ENCODE data around the gene C2. TPM values are rescaled to one million over a fixed set of nuclear protein-coding genes. Genes with fewer than 3 reads are reported as not detected.

The C2 gene
- total RNA-seq, 4 donors from 2014 or later = 2.7 to 4.9 (median 3.6) TPM

MicroRNA genes within 50 kb of the gene (microRNA counts, 767-probe panel; counts per million panel counts)
- microRNA hsa-miR-1236 = 356 to 448 counts per million in 2 donors

Small RNA genes within 50 kb of the gene (microRNA-seq; reads per million reads assigned to microRNA genes)
- 0 reads per million in 2 donors for gene MIR1236 (ENCODE audit: borderline replicate concordance in 2 of 2)

Other genes starting within 250 kb of the C2 start
- gene LY6G5C, start 246.7 kb upstream of the C2 start, total RNA-seq = 1 to 10 TPM in 2 of 4 donors, not detected in 2; 1.3 to 3.2 TPM
- gene ABHD16A, start 224.4 kb upstream of the C2 start, total RNA-seq = 10 to 100 TPM; 39.2 to 82.9 (median 57.5) TPM
- not detected for gene LY6G6F, start 220.9 kb upstream of the C2 start, total RNA-seq
- not detected for gene LY6G6D, start 212.4 kb upstream of the C2 start, total RNA-seq
- not detected for gene LY6G6C, start 206.0 kb upstream of the C2 start, total RNA-seq
- gene MPIG6B, start 204.3 kb upstream of the C2 start, total RNA-seq = not detected
- gene DDAH2, start 198.4 kb upstream of the C2 start, total RNA-seq = 10 to 100 TPM; 10.6 to 24.2 (median 15.4) TPM
- gene CLIC1, start 191.2 kb upstream of the C2 start, total RNA-seq = 10 to 100 TPM; 20.9 to 41.3 (median 26.3) TPM
- 1 to 10 TPM in 3 of 4 donors, under 1 TPM in 1; 0.35 to 7.8 (median 1.6) TPM for gene MSH5, start 187.7 kb upstream of the C2 start, total RNA-seq
- gene SAPCD1, start 165.1 kb upstream of the C2 start, total RNA-seq = not detected
- 1 to 10 TPM; 2.0 to 7.8 (median 4.7) TPM for gene VWA7, start 150.4 kb upstream of the C2 start, total RNA-seq
- 100 to 1,000 TPM in 1 of 4 donors, 10 to 100 TPM in 3; 39.2 to 102 (median 67.4) TPM for gene VARS1, start 132.0 kb upstream of the C2 start, total RNA-seq
- gene LSM2, start 120.8 kb upstream of the C2 start, total RNA-seq = 10 to 100 TPM; 25.1 to 43.7 (median 32.9) TPM
- 1 to 10 TPM; 1.1 to 7.1 (median 3.5) TPM for gene HSPA1L, start 112.4 kb upstream of the C2 start, total RNA-seq
- gene HSPA1A, start 112.2 kb upstream of the C2 start, total RNA-seq = 100 to 1,000 TPM in 2 of 4 donors, 10 to 100 TPM in 2; 85.8 to 205 (median 111) TPM
- 100 to 1,000 TPM in 2 of 4 donors, 10 to 100 TPM in 2; 71.5 to 178 (median 112) TPM for gene HSPA1B, start 100.0 kb upstream of the C2 start, total RNA-seq
- gene NEU1, start 64.9 kb upstream of the C2 start, total RNA-seq = 10 to 100 TPM; 20.8 to 42.7 (median 38.1) TPM
- gene SLC44A4, start 48.7 kb upstream of the C2 start, total RNA-seq = 1 to 10 TPM in 1 of 4 donors, not detected in 3; 1.6 TPM
- gene EHMT2, start 30.0 kb upstream of the C2 start, total RNA-seq = 10 to 100 TPM in 3 of 4 donors, 1 to 10 TPM in 1; 8.4 to 17.5 (median 13.0) TPM
- under 1 TPM in 1 of 4 donors, not detected in 3; 0.26 TPM for gene ZBTB12, start 25.6 kb upstream of the C2 start, total RNA-seq
- 10 to 100 TPM in 1 of 4 donors, 1 to 10 TPM in 3; 1.0 to 13.8 (median 6.1) TPM for gene CFB, start 18.4 kb downstream of the C2 start, total RNA-seq
- 10 to 100 TPM; 58.1 to 88.6 (median 78.7) TPM for gene NELFE, start 31.3 kb downstream of the C2 start, total RNA-seq
- 10 to 100 TPM; 21.2 to 51.9 (median 22.7) TPM for gene SKIC2, start 31.5 kb downstream of the C2 start, total RNA-seq
- gene DXO, start 44.4 kb downstream of the C2 start, total RNA-seq = 10 to 100 TPM in 1 of 4 donors, 1 to 10 TPM in 3; 5.8 to 11.5 (median 8.5) TPM
- gene C4A, start 54.3 kb downstream of the C2 start, total RNA-seq = 1 to 10 TPM; 4.3 to 7.8 (median 6.2) TPM
- 1 to 10 TPM; 2.6 to 8.6 (median 6.9) TPM for gene C4B, start 87.1 kb downstream of the C2 start, total RNA-seq
- gene CYP21A2, start 110.7 kb downstream of the C2 start, total RNA-seq = under 1 TPM in 2 of 4 donors, not detected in 2; 0.16 to 0.41 TPM
- 10 to 100 TPM; 12.0 to 37.0 (median 33.5) TPM for gene TNXB, start 181.6 kb downstream of the C2 start, total RNA-seq
- gene ATF6B, start 200.5 kb downstream of the C2 start, total RNA-seq = 10 to 100 TPM in 2 of 4 donors, 1 to 10 TPM in 2; 6.8 to 18.4 (median 9.5) TPM
- 1 to 10 TPM; 2.6 to 6.0 (median 3.9) TPM for gene FKBPL, start 202.6 kb downstream of the C2 start, total RNA-seq
- under 1 TPM in 1 of 4 donors, not detected in 3; 0.49 TPM for gene PRRT1, start 224.2 kb downstream of the C2 start, total RNA-seq
- gene PPT2, start 226.4 kb downstream of the C2 start, total RNA-seq = 10 to 100 TPM; 16.2 to 72.7 (median 21.4) TPM
- 1 to 10 TPM in 3 of 4 donors, under 1 TPM in 1; 0.80 to 7.1 (median 4.2) TPM for gene EGFL8, start 236.9 kb downstream of the C2 start, total RNA-seq
- gene AGPAT1, start 248.4 kb downstream of the C2 start, total RNA-seq = 10 to 100 TPM; 32.0 to 58.7 (median 42.0) TPM

All from gastrocnemius medialis (tissue), 4 donors.